ENCODE data around the gene KCNG3.

Gene KCNG3

GRCh38 chr2:42516418-42516901 is 22.7 kb upstream of the KCNG3 start:
- DNase-seq (ENCODE audit: low spot score) = no peak
- TF ChIP-seq, protein P1, sequence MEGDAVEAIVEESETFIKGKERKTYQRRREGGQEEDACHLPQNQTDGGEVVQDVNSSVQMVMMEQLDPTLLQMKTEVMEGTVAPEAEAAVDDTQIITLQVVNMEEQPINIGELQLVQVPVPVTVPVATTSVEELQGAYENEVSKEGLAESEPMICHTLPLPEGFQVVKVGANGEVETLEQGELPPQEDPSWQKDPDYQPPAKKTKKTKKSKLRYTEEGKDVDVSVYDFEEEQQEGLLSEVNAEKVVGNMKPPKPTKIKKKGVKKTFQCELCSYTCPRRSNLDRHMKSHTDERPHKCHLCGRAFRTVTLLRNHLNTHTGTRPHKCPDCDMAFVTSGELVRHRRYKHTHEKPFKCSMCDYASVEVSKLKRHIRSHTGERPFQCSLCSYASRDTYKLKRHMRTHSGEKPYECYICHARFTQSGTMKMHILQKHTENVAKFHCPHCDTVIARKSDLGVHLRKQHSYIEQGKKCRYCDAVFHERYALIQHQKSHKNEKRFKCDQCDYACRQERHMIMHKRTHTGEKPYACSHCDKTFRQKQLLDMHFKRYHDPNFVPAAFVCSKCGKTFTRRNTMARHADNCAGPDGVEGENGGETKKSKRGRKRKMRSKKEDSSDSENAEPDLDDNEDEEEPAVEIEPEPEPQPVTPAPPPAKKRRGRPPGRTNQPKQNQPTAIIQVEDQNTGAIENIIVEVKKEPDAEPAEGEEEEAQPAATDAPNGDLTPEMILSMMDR (IDR thresholded peaks at IDR 0.05; ENCODE audit: extremely low read depth, missing control alignments) = no peak

GRCh38 chr2:42513252-42513918 is 19.6 kb upstream of the KCNG3 start:
- no peak for DNase-seq (ENCODE audit: low spot score)
- TF ChIP-seq, protein P1 (IDR thresholded peaks at IDR 0.05; ENCODE audit: extremely low read depth, missing control alignments) = peak; percentile 17

DNA sequence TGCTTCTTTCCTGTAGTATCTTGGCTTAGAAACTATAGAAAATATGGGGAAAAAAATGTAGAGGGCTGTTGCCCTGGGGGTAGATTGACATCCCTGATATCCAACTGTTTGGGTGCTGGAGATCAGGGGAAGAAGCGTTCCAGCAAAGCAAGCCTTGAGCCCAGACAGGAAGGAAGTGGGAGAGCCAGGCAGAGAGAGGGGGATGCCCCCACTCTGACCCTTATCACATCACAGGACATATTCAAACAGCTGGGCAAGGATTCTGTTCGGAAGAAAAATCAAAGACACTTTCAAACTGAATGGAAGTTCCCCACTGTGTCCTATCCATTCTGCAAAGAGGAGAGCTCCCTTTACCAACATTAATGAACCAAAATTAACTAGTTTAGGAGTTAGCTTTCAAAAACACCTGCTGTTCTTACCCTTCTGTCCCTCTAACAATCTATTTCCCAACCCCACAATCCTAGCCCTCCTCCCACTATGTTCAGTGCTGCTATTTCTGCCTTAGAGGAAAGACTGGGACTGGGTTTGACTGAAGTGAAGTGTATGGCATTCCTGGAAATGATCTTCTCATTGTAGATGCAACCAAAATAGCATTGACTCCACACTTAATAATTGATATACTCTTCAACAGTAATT is 16.9 kb upstream of the KCNG3 start:
- TF ChIP-seq, protein P1 (IDR thresholded peaks at IDR 0.05; ENCODE audit: extremely low read depth, missing control alignments) = no peak
- DNase-seq (ENCODE audit: low spot score) = no peak

DNA sequence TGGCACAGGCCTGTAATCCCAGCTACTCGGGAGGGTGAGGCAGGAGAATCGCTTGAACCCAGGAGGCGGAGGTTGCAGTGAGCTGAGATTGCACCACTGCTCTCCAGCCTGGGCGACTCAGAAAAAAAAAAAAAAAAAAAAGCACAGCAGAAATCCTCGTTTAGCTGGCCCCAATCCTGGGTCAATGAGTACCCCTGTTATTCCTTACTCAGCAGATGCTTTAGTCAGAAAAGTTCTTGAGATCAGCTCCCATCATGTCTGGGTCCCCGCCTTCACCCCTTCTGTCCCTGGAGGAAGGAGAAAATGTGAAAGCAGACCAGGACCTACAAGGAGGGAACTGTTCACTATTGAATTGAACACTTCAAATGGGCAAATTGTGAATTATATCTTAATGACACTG is 16.4 kb upstream of the KCNG3 start:
- TF ChIP-seq, protein P1 (IDR thresholded peaks at IDR 0.05; ENCODE audit: extremely low read depth, missing control alignments) = no peak
- DNase-seq (ENCODE audit: low spot score) = no peak

DNA sequence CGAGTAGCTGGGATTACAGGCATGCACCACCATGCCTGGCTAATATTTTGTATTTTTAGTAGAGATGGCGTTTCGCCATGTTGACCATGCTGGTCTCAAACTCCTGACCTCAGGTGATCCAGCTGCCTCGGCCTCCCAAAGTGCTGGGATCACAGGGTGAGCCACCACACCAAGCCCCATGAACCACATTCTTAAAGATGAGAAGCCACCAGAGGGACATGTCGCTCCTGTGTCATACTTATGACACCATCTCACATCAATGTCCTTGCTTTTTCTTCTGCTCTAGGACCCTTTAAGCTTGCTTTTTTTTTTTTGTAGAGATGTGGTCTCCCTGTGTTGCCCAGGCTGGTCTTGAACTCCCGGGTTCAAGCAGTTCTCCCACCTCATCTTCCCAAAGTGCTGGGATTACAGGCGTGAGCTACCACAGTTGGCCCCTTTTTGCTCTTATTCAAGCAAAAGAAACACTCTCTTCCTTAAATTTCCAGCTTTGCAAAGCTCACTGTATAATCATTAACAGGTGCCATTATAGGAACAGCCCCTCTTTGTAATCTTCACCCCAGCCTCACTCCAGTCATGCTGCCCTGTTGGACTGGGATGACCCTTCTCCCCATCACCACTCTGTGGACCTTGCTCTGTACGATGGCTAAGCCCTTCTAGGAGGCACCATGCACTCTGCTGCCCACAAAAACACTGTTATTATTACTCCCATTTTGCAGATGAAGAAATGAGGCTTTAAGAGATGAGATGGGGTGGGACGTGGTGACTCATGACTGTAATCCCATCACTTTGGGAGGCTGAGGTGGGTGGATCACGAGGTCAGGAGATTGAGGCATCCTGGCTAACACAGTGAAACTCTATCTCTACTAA is 10.8 kb upstream of the KCNG3 start:
- DNase-seq (ENCODE audit: low spot score) = no peak
- TF ChIP-seq, protein P1 (IDR thresholded peaks at IDR 0.05; ENCODE audit: extremely low read depth, missing control alignments) = no peak

GRCh38 chr2:42503291-42503690 is 9.5 kb upstream of the KCNG3 start:
- TF ChIP-seq, protein P1 (IDR thresholded peaks at IDR 0.05; ENCODE audit: extremely low read depth, missing control alignments) = no peak
- no peak for DNase-seq (ENCODE audit: low spot score)

GRCh38 chr2:42498497-42498896 is 4.7 kb upstream of the KCNG3 start:
- TF ChIP-seq, protein P1 (IDR thresholded peaks at IDR 0.05; ENCODE audit: extremely low read depth, missing control alignments) = no peak

More at GRCh38 chr2:42498497-42498896, 4.7 kb upstream of the KCNG3 start:
- DNase-seq (ENCODE audit: low spot score) = no peak

Data from GM20000 (cell line).